Transverse colon (tissue), 3 donors: ENCODE data around the gene FNBP1.

ENCODE experiments used
- CTCF ChIP-seq, 5 experiments: fragments of 200-600 bp in 3 of 5; fragments of 450-650 bp in 2 of 5; sonication (generic) in 3 of 5; IDR thresholded peaks; 1 replicate in 2 of 5; 2 replicates in 3 of 5; pipeline ENCODE4 v1.5.1; 2016 to 2017; ENCODE audit warnings: antibody characterized with exemption in 5 of 5, inconsistent platforms in 3 of 5, mild to moderate bottlenecking in 2 of 5, moderate library complexity in 1 of 5
- EP300 ChIP-seq: sonication (generic); formaldehyde crosslinking; IDR thresholded peaks from one replicate; pipeline ENCODE4 v1.6.1; 2017; ENCODE audit warnings: antibody characterized with exemption, low read depth
- POLR2A ChIP-seq: fragments of 450-650 bp; IDR thresholded peaks from one replicate; pipeline ENCODE4 v1.6.1; 2016; ENCODE audit warnings: antibody characterized with exemption, mild to moderate bottlenecking, moderate library complexity

DNA sequence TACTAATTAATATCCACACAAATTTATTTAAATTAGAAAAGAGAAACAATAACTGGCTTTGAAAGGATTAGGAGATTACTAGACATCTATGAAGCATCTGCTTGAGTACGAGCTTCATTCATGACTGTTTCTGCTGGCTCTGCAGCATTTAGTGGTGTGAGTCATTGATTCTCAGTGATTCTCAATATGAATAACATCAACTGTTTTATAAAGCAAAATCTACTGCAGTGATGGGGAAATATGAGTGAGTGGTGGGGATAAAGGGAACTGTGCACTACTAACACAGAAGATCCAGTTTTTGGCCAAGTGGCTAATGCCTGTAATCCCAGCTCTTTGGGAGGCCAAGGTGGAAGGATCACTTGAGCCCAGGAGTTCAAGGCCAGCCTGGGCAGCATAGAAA lies 8.4 kb downstream of the FNBP1 start:
- TF ChIP-seq EP300 (no peak), CTCF (IDR thresholded peaks at IDR 0.05) (no peak), POLR2A (no peak)
